Ovary (tissue), 10 donors: ENCODE measurements around the gene GNG3. TPM values are rescaled to one million over a fixed set of nuclear protein-coding genes. Genes with fewer than 3 reads are reported as not detected.
A peak's percentile ranks its signal among the peaks of the same experiment; 100 is the strongest.

ENCODE experiments used
- DNase-seq, 5 donors: peaks; one replicate each; pipeline ENCODE4 v3.0.0-alpha.2; 2019 to 2020
- H3K27ac ChIP-seq, 2 donors: fragments of 200-600 bp; one replicate each; pipeline versions ENCODE4 v1.5.1 to v1.8.0; 2019 to 2022
- H3K27me3 ChIP-seq: fragments of 200-600 bp; one replicate; pipeline ENCODE4 v1.8.0; 2022
- H3K36me3 ChIP-seq: fragments of 200-600 bp; sonication (generic); one replicate; pipeline ENCODE4 v1.5.1; 2019
- H3K4me1 ChIP-seq: one replicate; pipeline ENCODE4 v1.8.1; 2013; ENCODE audit warnings: mild to moderate bottlenecking, moderate library complexity; ENCODE audit not compliant: insufficient read depth
- H3K4me3 ChIP-seq: fragments of 200-600 bp; sonication (generic); one replicate; pipeline ENCODE4 v1.5.1; 2017
- H3K9me3 ChIP-seq, 2 donors: fragments of 200-600 bp in 1 of 2; sonication (generic) in 1 of 2; one replicate each; pipeline versions ENCODE4 v1.5.1 to v1.8.1; 2013 to 2019; ENCODE audit warnings: mild to moderate bottlenecking in 1 of 2, moderate library complexity in 1 of 2
- EP300 ChIP-seq: sonication (generic); formaldehyde crosslinking; IDR thresholded peaks from one replicate; pipeline ENCODE4 v1.6.1; 2017; ENCODE audit warnings: antibody characterized with exemption
- POLR2A ChIP-seq: fragments of 450-650 bp; IDR thresholded peaks from one replicate; pipeline ENCODE4 v1.6.1; 2017; ENCODE audit warnings: antibody characterized with exemption, mild to moderate bottlenecking, moderate library complexity
- WGBS, 3 donors: extraction: QIAGEN DNeasy Blood & Tissue Kit in 1 of 3; methylation state at CpG; one replicate each; pipeline versions ENCODE4 v1.1.5 to v1.1.7; 2013 to 2017; 5-methylcytosine and 5-hydroxymethylcytosine counted together
- intact Hi-C, 4 donors: fragments of 100-400 bp; cut with DNase I; formaldehyde crosslinking; loops; one replicate each; pipeline versions ENCODE4 v1.11.0 to v1.15.1; 2022 to 2023
- long read RNA-seq, 3 donors: library from polyadenylated mRNA in 2 of 3; unstranded in 2 of 3; transcript quantifications; one replicate each; pipeline ENCODE4 v2.0.0 and lab custom pipeline, GENCODE V29; 2021 to 2026
- polyA plus RNA-seq, 2 donors: library from polyadenylated mRNA; stranded (reverse); fragments of 200-250 nt in 1 of 2; fragments of 350-450 nt in 1 of 2; fragmentation: Illumina TruSeq in 1 of 2; extraction: RNeasy Lipid Tissue Mini Kit (QIAGEN cat#74804) in 1 of 2; gene quantifications; one replicate each; pipeline ENCODE4 v1.2.3, GENCODE V29; 2013 to 2014
- total RNA-seq, 7 donors: library from RNA; depleted of rRNA in 2 of 7; stranded (reverse); fragments of >200 nt in 2 of 7; fragmentation: NEBNext Ultra II Directional in 3 of 7; extraction: Animal tissue kit (Norgen Biotek cat#: 25700) in 3 of 7; gene quantifications; one replicate each; pipeline versions ENCODE4 v1.1.0 to v1.2.4, GENCODE V29; 2016 to 2023
- TF ChIP-seq, protein P1 (sequence below), 3 donors: fragments of 450-650 bp in 2 of 3; fragments of 200-600 bp in 1 of 3; IDR thresholded peaks; one replicate each; pipeline versions ENCODE4 v1.5.1 to v1.8.0; 2016 to 2022; ENCODE audit warnings: antibody characterized with exemption in 3 of 3, mild to moderate bottlenecking in 1 of 3
- donor health status: DM: no; HTN: no; CAD: no; lungs with moderate emphysema.
- donor health status: DM: no; HTN: no; CAD: no.
- donor health status: Bipolar disorder and iron deficiency.
- donor health status: DM: yes; HTN: yes; CAD: no.
- donor health status: DM: no; HTN: no; CAD: no.
- donor health status: DM: yes; HTN: yes; CAD: no.

Gene GNG3
- total RNA-seq: under 1 TPM in 5 of 7 donors, not detected in 2; 0.27 to 0.73 (median 0.37) TPM
- polyA plus RNA-seq: under 1 TPM; 0.18 to 0.30 TPM
- long read RNA-seq, donor 1, partial matches to known transcripts: 0 of 1 reads
- long read RNA-seq, donor 1, other reads (novel, unspliced or antisense): 1 of 1 reads
- long read RNA-seq, donor 2, partial matches to known transcripts: 0 of 1 reads
- long read RNA-seq, donor 2, other reads (novel, unspliced or antisense): 0 of 1 reads
- long read RNA-seq, donor 3, partial matches to known transcripts: 0 of 4 reads
- long read RNA-seq, donor 3, other reads (novel, unspliced or antisense): 4 of 4 reads

DNA sequence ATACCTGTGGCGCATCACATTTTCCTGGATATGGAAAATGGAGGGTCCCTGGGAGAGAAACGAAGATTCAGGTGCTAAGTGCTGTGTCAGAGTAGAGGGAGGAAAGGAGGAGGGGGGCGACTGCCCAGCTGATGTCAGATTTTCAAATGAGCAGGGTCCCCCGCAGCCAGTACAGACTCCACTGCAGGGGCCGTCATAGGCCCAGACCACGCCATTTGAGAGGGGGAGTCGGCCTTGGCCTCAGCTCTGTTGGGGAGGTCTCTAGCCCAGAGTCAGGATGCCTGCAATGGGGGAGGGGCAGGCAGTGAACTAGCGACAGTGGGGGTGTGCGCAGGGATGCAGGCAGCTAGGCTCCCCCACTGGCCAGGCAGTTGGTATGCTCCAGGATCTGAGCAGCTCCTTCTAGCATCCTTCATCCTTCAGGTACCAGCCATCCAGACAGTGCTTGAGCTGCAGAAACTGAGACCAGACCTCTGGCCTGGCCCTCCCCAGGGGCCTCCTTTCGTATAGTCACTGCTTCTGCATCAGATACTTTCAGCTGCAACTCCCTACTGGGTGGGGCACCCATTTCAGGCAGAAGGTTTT is at the start of gene GNG3, which contains the start of gene BSCL2:
TSS of gene GNG3 (plus strand) at position 400 of the 585 bp plus-strand sequence. CDS start 620 bp downstream, outside the sequence.
TSS of gene BSCL2 (minus strand) at position 148 of the 585 bp plus-strand sequence. CDS start 229 bp downstream, outside the sequence.
- no peaks in the 10 kb centered on the region for H3K36me3 ChIP-seq
- intact Hi-C loops: no loop called here
- 44 to 71% (median 58%) methylated on average over 10 of the region's 10 CpGs for WGBS, 3 donors
- no peaks in the 10 kb centered on the region for H3K27me3 ChIP-seq
- H3K9me3 ChIP-seq: no peaks in the 10 kb centered on the region
- H3K4me1 ChIP-seq: peaks cover 18% of the 10 kb centered on the region
- H3K4me3 ChIP-seq: peak within 1 kb of the TSS; percentile 67
- DNase-seq: peak; percentile 47 to 73 (median 64)
- TF ChIP-seq, protein P1, sequence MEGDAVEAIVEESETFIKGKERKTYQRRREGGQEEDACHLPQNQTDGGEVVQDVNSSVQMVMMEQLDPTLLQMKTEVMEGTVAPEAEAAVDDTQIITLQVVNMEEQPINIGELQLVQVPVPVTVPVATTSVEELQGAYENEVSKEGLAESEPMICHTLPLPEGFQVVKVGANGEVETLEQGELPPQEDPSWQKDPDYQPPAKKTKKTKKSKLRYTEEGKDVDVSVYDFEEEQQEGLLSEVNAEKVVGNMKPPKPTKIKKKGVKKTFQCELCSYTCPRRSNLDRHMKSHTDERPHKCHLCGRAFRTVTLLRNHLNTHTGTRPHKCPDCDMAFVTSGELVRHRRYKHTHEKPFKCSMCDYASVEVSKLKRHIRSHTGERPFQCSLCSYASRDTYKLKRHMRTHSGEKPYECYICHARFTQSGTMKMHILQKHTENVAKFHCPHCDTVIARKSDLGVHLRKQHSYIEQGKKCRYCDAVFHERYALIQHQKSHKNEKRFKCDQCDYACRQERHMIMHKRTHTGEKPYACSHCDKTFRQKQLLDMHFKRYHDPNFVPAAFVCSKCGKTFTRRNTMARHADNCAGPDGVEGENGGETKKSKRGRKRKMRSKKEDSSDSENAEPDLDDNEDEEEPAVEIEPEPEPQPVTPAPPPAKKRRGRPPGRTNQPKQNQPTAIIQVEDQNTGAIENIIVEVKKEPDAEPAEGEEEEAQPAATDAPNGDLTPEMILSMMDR (IDR thresholded peaks at IDR 0.05): no peak
- TF ChIP-seq EP300: no peak
- TF ChIP-seq POLR2A: no peak
- H3K27ac ChIP-seq: peak within 1 kb of the TSS; percentile 76 to 81

DNA sequence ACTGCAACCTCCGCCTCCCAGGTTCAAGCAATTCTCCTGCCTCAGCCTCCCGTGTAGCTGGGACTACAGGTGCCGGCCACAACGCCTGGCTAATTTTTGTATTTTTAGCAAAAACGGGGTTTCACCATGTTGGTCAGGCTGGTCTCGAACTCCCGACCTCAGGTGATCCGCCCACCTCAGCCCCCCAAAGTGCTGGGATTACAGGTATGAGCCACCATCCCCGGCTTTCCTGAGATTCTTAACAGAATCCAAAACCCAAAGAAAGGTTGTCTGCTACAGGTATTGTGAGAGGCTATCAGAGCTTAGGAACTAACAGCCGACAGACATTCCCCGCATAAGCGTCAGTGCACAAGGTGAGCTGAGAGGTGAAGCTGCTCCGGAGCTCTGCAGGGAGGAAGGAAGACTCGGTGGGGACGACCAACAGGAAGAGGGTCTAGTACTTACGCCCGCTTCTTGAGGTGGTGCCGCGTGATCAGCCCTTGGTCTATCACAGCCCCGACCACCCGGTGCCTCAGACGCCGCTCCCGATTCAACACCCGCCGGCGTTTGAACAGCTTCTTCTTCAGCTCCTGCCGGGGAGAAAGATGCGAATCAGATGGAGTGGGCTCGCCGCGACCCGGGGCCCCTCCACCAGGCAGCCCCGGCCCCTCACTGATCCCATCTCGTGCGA is 42.9 kb upstream of the GNG3 start:
- Histone ChIP-seq H3K36me3 (no peaks in the 10 kb centered on the region), H3K27ac (peak overlapping the region; percentile 75 to 79), H3K4me1 (peaks cover 7% of the 10 kb centered on the region), H3K27me3 (no peaks in the 10 kb centered on the region), H3K4me3 (peak overlapping the region; percentile 71), H3K9me3 (no peaks in the 10 kb centered on the region)
- intact Hi-C loops: no loop called here
- WGBS, 3 donors: 2 to 3% (median 2%) methylated on average over 32 to 36 of the region's 36 CpGs
- TF ChIP-seq POLR2A (no peak), EP300 (no peak)
- TF ChIP-seq, protein P1 (IDR thresholded peaks at IDR 0.05): no peak
- DNase-seq: no peak

DNA sequence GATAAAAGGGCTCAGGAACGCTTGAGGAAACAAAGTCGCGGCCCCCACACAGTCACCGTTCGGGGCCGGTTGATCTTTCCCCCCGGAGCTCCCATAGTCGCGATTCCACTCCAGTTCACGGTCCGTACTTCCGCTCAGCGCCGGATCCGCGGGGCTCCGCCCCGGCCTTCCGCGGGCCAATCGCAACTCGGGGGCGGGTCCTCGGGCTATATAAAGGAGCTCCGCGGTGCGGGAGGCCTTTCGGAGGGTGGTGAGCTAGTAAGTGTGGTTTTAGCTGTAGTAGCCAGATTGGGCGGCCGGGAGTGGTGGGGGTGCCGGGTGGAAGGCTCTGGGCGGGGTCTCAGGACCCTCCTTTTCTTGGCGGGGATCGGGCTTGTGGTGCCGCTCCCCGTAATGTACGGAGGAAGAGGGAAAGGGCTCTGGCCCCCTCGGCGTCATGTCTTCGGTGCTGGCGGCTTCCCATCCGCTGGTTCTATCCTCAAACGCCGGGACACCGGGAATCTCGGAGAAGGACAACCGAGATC is 42.3 kb upstream of the GNG3 start, which contains the start of the genes C11orf98 and CSKMT:
TSS of gene C11orf98 (minus strand) at position 136 of the 524 bp plus-strand sequence. CDS start at position 95, 41 bp downstream.
TSS of gene CSKMT (plus strand) at position 238 of the 524 bp plus-strand sequence. CDS start 568 bp downstream, outside the sequence.
- TF ChIP-seq EP300 (peak; percentile 14), POLR2A (peak; percentile 98)
- TF ChIP-seq, protein P1 (IDR thresholded peaks at IDR 0.05): no peak
- Histone ChIP-seq H3K27me3 (no peaks in the 10 kb centered on the region), H3K4me3 (peak within 1 kb of the TSS; percentile 71), H3K9me3 (no peaks in the 10 kb centered on the region), H3K36me3 (no peaks in the 10 kb centered on the region), H3K4me1 (peaks cover 7% of the 10 kb centered on the region), H3K27ac (peak within 1 kb of the TSS; percentile 75 to 79)
- peak; percentile 95 to 97 (median 97) for DNase-seq
- intact Hi-C loops: no loop called here
- 0 to 1% (median 0%) methylated on average over 44 to 47 of the region's 47 CpGs for WGBS, 3 donors
